ENCODE data around the gene NADK. TPM values are rescaled to one million over a fixed set of nuclear protein-coding genes. Genes with fewer than 3 reads are reported as not detected.
A peak's percentile ranks its signal among the peaks of the same experiment; 100 is the strongest.

Gene NADK
- total and polyA plus RNA-seq, 2 of the 13 experiments (the other 11 are each of a cell fraction or from before 2014, with no cell fraction given), result 56.6 to 60.1 TPM

DNA sequence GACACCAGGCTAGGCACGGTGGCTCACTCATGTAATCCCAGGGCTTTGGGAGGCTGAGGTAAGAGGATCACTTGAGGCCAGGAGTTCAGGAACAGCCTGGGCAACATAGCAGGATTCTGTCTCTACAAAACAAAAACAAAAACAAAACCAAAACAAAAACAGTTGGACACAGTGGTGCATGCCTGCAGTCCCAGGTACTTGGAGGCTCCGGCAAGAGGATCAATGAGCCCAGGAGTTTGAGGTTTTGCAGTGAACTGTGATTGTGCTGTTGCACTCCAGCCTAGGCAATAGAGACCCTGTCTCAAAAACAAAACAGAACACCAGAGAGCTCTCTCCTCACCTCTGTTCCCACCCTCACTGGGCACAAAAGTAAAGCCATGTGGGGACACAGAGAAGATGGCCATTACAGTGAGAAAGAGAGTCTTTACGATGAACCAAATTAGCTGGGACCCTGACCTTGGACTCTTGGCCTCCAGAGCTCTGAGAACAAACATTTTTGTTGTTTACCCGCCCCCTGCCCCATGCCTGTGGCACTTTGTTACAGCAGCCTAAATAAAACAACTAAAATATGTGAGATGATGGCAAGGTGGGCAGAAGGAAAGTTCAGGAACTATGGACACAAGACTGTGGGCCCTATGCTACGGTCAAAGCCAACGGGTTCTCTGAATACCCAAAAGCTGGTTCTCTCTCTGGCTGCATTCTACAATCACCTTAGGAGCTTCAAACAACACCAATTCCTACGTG, 9.8 kb downstream of the NADK start (continued):
- TF ChIP-seq SP5 (CRISPR knock-in tag; IDR thresholded peaks at IDR 0.05; ENCODE audit: borderline replicate concordance, low read depth) (peak; percentile 83), SCMH1 (CRISPR knock-in tag; IDR thresholded peaks at IDR 0.05; ENCODE audit: borderline replicate concordance) (no peak), KLF15 (CRISPR knock-in tag; IDR thresholded peaks at IDR 0.05; ENCODE audit: borderline replicate concordance) (no peak), ELF1 (CRISPR knock-in tag; IDR thresholded peaks at IDR 0.05) (no peak), ZNF749 (CRISPR knock-in tag; IDR thresholded peaks at IDR 0.05; ENCODE audit: borderline replicate concordance) (no peak), ZNF546 (CRISPR knock-in tag; conservative IDR thresholded peaks at IDR 0.05) (no peak), ATM (IDR thresholded peaks at IDR 0.05; ENCODE audit: borderline replicate concordance) (no peak), DDIT3 (CRISPR knock-in tag; IDR thresholded peaks at IDR 0.05) (no peak), MAF1 (CRISPR knock-in tag; IDR thresholded peaks at IDR 0.05; ENCODE audit: borderline replicate concordance) (no peak), PLRG1 (conservative IDR thresholded peaks at IDR 0.05) (no peak), PAF1 (CRISPR knock-in tag; IDR thresholded peaks at IDR 0.05) (no peak), NCOR1 (IDR thresholded peaks at IDR 0.05; ENCODE audit: borderline replicate concordance, low read length) (0 out of 2 replicates have a peak, but pooled peaks have one; percentile 56), MZF1 (CRISPR knock-in tag; IDR thresholded peaks at IDR 0.05; ENCODE audit: borderline replicate concordance) (no peak), ZBTB43 (CRISPR knock-in tag; conservative IDR thresholded peaks at IDR 0.05) (no peak), ZNF296 (CRISPR knock-in tag; conservative IDR thresholded peaks at IDR 0.05) (no peak), ZNF124 (CRISPR knock-in tag; IDR thresholded peaks at IDR 0.05) (no peak), ZNF782 (CRISPR knock-in tag; IDR thresholded peaks at IDR 0.05; ENCODE audit: borderline replicate concordance) (no peak), ZBTB20 (CRISPR knock-in tag; IDR thresholded peaks at IDR 0.05; ENCODE audit: borderline replicate concordance, low read depth) (no peak; the same call in 1 of the 2 replicates), ETV5 (CRISPR knock-in tag; IDR thresholded peaks at IDR 0.05; ENCODE audit: borderline replicate concordance) (no peak), IRF9 (CRISPR knock-in tag; IDR thresholded peaks at IDR 0.05; ENCODE audit: borderline replicate concordance) (no peak)
- TF ChIP-seq, protein P1, sequence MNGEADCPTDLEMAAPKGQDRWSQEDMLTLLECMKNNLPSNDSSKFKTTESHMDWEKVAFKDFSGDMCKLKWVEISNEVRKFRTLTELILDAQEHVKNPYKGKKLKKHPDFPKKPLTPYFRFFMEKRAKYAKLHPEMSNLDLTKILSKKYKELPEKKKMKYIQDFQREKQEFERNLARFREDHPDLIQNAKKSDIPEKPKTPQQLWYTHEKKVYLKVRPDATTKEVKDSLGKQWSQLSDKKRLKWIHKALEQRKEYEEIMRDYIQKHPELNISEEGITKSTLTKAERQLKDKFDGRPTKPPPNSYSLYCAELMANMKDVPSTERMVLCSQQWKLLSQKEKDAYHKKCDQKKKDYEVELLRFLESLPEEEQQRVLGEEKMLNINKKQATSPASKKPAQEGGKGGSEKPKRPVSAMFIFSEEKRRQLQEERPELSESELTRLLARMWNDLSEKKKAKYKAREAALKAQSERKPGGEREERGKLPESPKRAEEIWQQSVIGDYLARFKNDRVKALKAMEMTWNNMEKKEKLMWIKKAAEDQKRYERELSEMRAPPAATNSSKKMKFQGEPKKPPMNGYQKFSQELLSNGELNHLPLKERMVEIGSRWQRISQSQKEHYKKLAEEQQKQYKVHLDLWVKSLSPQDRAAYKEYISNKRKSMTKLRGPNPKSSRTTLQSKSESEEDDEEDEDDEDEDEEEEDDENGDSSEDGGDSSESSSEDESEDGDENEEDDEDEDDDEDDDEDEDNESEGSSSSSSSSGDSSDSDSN (CRISPR knock-in tag; IDR thresholded peaks at IDR 0.05), result no peak
- TF ChIP-seq, protein P2, sequence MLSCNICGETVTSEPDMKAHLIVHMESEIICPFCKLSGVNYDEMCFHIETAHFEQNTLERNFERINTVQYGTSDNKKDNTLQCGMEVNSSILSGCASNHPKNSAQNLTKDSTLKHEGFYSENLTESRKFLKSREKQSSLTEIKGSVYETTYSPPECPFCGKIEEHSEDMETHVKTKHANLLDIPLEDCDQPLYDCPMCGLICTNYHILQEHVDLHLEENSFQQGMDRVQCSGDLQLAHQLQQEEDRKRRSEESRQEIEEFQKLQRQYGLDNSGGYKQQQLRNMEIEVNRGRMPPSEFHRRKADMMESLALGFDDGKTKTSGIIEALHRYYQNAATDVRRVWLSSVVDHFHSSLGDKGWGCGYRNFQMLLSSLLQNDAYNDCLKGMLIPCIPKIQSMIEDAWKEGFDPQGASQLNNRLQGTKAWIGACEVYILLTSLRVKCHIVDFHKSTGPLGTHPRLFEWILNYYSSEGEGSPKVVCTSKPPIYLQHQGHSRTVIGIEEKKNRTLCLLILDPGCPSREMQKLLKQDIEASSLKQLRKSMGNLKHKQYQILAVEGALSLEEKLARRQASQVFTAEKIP (CRISPR knock-in tag; IDR thresholded peaks at IDR 0.05; ENCODE audit: borderline replicate concordance), result no peak

Measured in HepG2 (cell line).